GM10248 (cell line): Measurements from ENCODE around the gene TSPAN18.

ENCODE experiments used
- CTCF ChIA-PET: fragments of 300-600 bp; sonication (Branson Sonifier 250); formaldehyde crosslinking; extraction: SDS; loops from one replicate; lab custom pipeline; 2021; ENCODE audit warnings: antibody characterized with exemption; lab: Yijun Ruan, JAX
- POLR2A ChIA-PET: fragments of 350-650 bp; sonication (Branson Sonifier 250); formaldehyde crosslinking; extraction: SDS; loops from one replicate; lab custom pipeline; 2020; ENCODE audit warnings: antibody characterized with exemption; lab: Yijun Ruan, JAX
- DNase-seq: peaks from one replicate; pipeline ENCODE4 v3.0.0; 2012; ENCODE audit errors: extremely low spot score
- CTCF ChIP-seq: IDR thresholded peaks from 2 replicates; pipeline ENCODE4 v1.5.1; 2012; ENCODE audit warnings: mild to moderate bottlenecking, low read depth; ENCODE audit errors: extremely low read depth, missing control alignments, control extremely low read depth

TSPAN18 gene

DNA sequence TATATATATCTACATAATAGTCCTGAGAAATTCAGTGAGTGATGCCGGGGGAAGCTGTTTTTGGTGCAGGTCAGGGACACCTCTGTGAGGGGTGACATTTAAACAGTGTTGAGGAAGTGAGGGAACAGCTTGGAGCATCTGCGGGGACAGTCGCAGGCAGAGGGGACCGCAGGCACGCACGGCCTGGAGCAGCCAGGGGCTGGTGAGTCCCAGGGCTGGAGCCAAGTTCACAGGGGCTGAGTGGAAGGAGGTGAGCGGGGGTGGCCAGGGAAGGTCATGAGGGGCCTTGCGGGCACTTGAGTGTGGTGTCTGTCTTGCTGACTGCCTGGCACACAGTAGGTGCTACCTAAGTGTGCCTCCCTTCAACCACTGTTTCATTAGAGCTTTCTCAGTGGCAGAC is 65.4 kb downstream of the TSPAN18 start:
- no peak for DNase-seq
- ChIA-PET POLR2A (no interaction called here), CTCF (interaction anchor here (1.4 kb wide), 1 partner anchor 17 kb away, joined by 4 read pairs; no protein-coding TSS in a partner anchor)
- TF ChIP-seq CTCF: no peak

DNA sequence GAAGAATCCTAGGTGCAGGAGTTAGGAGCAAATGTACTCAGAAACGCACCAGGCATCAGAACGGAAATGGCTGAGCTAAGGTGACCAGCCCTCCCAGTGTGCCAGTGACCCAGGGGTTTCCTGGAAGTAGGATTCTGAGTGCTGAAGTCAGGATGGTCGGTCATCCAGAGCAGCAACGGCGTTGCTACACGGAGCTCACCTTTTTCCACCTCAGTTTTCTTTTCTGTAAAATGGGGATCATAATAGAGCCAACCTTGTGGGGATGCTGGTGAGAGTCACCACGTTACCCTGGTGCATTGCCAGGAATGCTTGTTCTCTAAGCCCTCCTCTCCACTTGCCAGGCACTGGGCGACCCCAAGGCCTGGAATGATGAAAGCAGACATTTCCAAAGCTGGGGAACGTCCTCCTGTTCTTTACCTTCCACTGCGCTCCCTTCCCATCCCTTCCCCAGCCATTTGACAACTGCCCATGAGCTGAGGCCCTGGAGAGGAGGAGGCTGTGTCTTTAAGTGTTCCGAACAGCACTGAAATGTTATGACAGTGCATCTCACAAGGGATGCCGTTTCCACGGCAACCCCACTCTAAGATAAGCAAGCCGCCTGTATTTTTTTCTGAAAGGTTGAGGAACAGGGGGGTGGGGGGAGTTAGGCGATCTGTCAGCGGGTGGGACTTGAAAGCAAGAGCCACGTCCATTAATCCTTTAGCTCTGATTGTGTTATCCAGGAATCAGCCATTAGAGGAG is 66.8 kb downstream of the TSPAN18 start:
- DNase-seq: no peak
- ChIA-PET CTCF (interaction anchor here (1.0 to 1.5 kb wide), 4 partner anchors 15 to 101 kb away, joined by 3 read pairs; no protein-coding TSS in a partner anchor), POLR2A (no interaction called here)
- TF ChIP-seq CTCF: no peak

GRCh38 chr11:44795803-44796535 is 69.2 kb downstream of the TSPAN18 start:
- no peak for TF ChIP-seq CTCF
- ChIA-PET CTCF (interaction anchor here (0.9 to 1.1 kb wide), 3 partner anchors 12 to 22 kb away, joined by 3 to 4 read pairs (median 3); no protein-coding TSS in a partner anchor), POLR2A (no interaction called here)
- no peak for DNase-seq

DNA sequence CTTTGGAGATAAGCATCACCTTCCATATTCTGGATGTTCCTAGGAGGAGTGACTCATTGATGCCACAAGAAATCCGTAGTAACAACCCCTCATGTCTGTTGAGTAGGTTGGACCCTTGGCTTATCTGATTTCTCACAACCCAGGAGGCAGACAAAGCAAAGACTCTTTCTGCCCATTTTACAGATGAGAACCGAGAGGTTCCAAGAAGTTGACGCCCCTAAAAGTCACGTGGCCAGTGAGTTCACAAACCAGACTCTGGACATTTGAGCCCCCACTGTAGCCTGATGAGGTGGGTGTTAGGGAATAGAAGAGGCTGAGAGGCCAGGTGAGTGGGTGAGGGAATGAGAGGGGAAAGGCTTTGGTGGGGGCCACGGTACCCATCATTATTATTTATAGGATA is 70.3 kb downstream of the TSPAN18 start:
- ChIA-PET POLR2A (no interaction called here), CTCF (no interaction called here)
- no peak for TF ChIP-seq CTCF
- DNase-seq: no peak

GRCh38 chr11:44797886-44798606 is 71.3 kb downstream of the TSPAN18 start:
- no peak for TF ChIP-seq CTCF
- POLR2A ChIA-PET: no interaction called here
- DNase-seq: no peak
- CTCF ChIA-PET: interaction anchor here (2.0 to 2.8 kb wide), 2 partner anchors 22 to 113 kb away, joined by 6 to 13 read pairs; no protein-coding TSS in a partner anchor

- ChIA-PET POLR2A (no interaction called here), CTCF (interaction anchor here (0.8 to 2.8 kb wide), 3 partner anchors 23 to 128 kb away, joined by 3 to 13 read pairs (median 6); no protein-coding TSS in a partner anchor)
- no peak for DNase-seq
- no peak for TF ChIP-seq CTCF
Observed at GRCh38 chr11:44798607-44798972, 71.8 kb downstream of the TSPAN18 start.
